GM10248 (cell line): Measurements from ENCODE around the gene STK40.
A peak's percentile ranks its signal among the peaks of the same experiment; 100 is the strongest.

Source experiments
- CTCF ChIA-PET: fragments of 300-600 bp; sonication (Branson Sonifier 250); formaldehyde crosslinking; extraction: SDS; loops from one replicate; lab custom pipeline; 2021; ENCODE audit warnings: antibody characterized with exemption; lab: Yijun Ruan, JAX
- POLR2A ChIA-PET: fragments of 350-650 bp; sonication (Branson Sonifier 250); formaldehyde crosslinking; extraction: SDS; loops from one replicate; lab custom pipeline; 2020; ENCODE audit warnings: antibody characterized with exemption; lab: Yijun Ruan, JAX
- DNase-seq: peaks from one replicate; pipeline ENCODE4 v3.0.0; 2012; ENCODE audit errors: extremely low spot score
- TF ChIP-seq, protein P1 (sequence below): IDR thresholded peaks from 2 replicates; pipeline ENCODE4 v1.5.1; 2012; ENCODE audit warnings: mild to moderate bottlenecking, low read depth; ENCODE audit errors: extremely low read depth, missing control alignments, control extremely low read depth

The STK40 gene

DNA sequence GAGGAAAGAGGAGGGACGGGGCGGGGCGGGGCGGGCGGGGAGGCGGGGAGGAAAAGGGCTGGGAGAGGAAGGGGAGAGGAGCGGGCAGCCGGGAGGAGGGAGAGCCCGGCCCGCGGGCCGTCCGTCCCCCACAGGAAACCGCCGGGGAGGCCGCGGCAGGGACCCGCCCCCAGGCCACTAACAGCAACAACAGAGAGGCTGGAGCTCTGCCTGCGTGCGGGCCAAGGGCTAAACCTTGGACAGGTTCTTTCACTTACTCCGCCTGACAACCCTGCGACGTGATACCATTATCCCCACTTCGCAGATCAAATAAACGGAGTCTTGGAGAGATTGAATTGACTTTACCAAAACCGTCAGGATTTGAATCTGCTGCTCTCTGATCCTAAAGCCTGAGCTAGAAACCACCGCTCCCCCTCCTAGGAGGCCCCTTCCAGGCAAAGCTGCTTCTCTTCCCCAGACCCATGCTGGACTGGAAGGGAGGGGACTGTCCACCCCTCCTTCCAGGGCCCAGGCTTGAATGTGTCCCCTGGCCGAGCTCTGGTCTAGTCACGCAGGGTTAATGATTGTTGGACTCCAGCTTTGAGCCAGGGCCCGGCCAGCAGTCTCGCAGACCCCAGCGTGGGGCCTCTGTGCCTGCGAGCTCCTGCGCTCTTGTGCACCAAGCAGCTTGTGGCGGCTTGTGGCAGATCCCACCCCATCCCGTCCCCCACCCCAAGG is 61.9 kb downstream of the STK40 start, which contains the start of gene EVA1B:
EVA1B (minus strand) TSS at position 10 of the 717 bp plus-strand sequence. CDS start 608 bp downstream, outside the sequence.
- ChIA-PET CTCF (interaction anchor here (0.8 to 2.5 kb wide), 7 partner anchors 17 to 98 kb away, joined by 3 to 11 read pairs (median 5); partner anchors contain the start of gene SH3D21), POLR2A (interaction anchor here (1.0 kb wide), 2 partner anchors 18 to 174 kb away, joined by 3 read pairs; partner anchors contain the start of genes SH3D21 and TRAPPC3)
- TF ChIP-seq, protein P1, sequence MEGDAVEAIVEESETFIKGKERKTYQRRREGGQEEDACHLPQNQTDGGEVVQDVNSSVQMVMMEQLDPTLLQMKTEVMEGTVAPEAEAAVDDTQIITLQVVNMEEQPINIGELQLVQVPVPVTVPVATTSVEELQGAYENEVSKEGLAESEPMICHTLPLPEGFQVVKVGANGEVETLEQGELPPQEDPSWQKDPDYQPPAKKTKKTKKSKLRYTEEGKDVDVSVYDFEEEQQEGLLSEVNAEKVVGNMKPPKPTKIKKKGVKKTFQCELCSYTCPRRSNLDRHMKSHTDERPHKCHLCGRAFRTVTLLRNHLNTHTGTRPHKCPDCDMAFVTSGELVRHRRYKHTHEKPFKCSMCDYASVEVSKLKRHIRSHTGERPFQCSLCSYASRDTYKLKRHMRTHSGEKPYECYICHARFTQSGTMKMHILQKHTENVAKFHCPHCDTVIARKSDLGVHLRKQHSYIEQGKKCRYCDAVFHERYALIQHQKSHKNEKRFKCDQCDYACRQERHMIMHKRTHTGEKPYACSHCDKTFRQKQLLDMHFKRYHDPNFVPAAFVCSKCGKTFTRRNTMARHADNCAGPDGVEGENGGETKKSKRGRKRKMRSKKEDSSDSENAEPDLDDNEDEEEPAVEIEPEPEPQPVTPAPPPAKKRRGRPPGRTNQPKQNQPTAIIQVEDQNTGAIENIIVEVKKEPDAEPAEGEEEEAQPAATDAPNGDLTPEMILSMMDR = no peak
- DNase-seq = peak; percentile 79

DNA sequence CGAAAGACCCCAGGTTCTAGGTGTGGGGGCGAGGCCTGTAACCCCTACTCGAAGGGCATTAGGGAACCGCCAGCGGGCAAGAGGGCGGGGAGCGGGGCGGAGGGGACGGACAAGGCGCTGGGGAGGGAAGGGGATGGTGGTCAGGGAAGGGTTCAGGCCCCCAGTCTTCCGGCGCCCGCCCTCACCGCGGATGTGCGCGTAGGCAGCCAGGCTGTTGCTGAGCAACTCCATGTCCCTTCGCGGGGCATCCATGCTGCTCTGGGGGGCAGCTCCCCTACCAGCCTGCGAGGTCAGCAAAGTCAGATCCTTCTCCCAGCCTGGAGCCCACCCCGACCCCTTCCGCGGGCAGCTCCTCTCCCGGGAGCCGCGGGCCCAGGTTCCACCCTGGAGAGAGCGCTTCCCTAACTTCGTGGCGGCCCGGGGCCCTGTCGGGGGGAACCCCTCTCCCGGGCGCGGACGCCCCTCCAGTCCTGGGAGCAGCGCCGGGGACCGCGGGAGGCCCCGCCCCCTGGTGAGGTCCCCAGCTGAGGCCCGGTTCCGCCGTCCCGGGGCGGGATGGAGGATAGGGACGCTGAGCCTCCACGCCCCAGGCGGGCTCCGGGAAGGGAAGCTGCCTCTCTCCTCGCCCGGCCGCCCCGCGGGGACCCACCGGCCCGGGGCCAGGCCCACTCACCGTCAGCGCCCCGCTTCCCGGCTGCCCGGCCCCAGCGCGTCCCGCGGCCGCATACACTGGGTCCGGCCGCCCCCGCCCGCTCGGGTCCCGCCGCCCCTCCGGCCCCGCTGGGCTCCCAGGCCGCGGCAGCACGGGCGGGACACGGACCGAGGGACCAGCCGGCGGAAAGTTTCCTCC is 62.7 kb downstream of the STK40 start:
- TF ChIP-seq, protein P1 = no peak
- POLR2A ChIA-PET = interaction anchor here (1.0 kb wide), 2 partner anchors 17 to 173 kb away, joined by 3 read pairs; partner anchors contain the start of genes SH3D21 and TRAPPC3
- DNase-seq = peak; percentile 70
- CTCF ChIA-PET = interaction anchor here (0.8 to 2.5 kb wide), 5 partner anchors 12 to 63 kb away, joined by 3 to 11 read pairs (median 5); no protein-coding TSS in a partner anchor

DNA sequence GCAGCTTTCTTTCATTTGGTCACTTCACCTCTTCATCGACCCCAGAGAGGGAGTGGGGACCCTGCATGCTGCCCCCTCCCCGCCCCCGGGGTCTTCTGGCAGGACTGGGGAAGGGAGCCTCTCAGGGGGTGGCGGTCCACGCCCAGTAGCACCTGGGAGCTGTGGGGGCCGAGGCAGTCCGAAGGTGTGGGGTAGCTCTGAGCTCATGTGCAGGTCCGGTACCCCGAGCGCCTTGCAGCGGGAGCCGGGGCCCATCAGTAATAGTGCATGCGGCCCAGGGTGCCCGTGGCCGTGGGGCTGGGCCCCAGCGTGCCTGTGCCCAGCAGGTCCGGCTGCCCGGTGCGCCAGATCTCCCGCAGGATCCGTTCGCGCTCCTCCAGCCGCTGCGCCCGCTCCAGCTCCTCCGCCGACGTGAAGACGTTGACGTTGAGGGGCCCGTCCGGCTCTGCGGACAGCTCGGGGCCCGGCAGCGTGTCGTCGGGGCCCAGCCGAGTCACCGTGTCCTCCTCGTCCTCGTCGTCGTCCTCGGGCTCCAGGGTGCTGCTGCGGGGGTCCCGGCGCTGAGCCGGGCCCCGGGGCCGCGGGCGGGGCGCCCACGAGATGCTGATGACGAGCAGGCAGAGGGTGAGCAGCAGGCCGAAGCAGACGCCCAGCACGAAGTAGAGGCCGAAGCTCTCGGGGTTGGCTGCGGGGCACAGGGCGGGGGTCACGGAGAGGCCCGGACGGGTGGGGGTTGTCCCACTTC is 63.5 kb downstream of the STK40 start:
- POLR2A ChIA-PET = interaction anchor here (1.0 kb wide), 1 partner anchor 16 kb away, joined by 3 read pairs; the partner anchor contains the start of gene SH3D21
- TF ChIP-seq, protein P1 = no peak
- no peak for DNase-seq
- CTCF ChIA-PET = interaction anchor here (1.3 to 2.5 kb wide), 3 partner anchors 11 to 60 kb away, joined by 4 to 10 read pairs (median 5); partner anchors contain the start of gene SH3D21

DNA sequence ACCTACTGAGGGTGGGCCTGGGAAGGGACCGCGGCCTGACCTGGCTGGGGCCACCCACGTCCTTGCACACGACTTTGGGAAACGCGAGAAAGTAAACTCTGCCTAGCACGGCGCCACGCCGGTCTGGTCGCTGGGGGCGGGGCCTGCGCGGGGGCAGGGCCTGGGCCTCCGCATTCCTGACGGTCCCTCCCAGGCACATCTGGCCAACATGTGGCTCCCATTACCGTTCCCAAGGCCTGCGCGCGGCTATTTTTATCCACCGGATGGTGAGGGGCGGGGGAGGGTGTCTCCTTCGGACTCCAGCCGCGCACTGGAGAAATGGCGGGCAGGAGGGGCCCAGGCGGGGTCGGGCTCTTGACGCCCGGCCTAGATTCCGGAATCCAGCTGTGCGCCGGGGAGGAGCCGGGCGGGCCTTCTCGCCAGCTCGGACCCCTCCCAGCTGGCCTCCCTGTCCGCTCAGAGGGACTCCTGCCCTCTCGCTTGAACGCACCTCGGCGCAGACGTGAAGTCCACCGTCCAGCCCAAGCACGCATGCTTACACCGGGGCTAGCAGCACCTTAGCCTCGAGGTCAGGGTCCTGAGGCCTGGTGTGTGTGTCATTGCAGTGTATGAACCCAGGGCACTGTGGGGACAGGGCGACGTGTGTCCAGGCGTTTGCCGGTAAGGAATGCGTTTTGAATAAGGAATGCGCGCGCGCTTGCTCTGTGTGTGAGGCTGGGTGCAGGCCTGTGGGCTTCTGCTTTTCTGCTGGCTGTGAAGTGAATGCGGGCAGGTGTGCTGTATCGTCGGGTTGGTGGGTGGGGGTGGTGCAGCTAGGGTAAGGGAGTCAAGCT is 64.4 kb downstream of the STK40 start:
- DNase-seq = peak; percentile 50
- POLR2A ChIA-PET = interaction anchor here (1.0 kb wide), 2 partner anchors 14 to 15 kb away, joined by 3 read pairs; partner anchors contain the start of gene SH3D21
- CTCF ChIA-PET = interaction anchor here (1.3 to 1.7 kb wide), 2 partner anchors 10 to 15 kb away, joined by 4 to 5 read pairs; partner anchors contain the start of gene SH3D21
- TF ChIP-seq, protein P1 = no peak

DNA sequence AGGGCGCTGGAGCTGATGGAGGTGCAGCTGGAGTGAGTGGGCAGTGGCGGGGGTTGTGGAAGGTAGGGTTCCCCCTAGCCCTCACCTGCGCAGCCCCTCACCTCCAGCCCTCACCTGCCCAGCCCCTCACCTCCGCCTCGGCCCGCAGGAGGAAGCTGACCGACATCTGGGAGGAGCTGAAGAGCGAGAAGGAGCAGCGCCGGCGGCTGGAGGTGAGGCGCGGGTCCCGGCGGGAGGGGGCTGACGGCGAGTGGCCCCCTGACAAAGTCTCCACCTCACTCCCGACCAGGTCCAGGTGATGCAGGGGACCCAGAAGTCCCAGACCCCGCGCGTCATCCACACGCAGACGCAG is 65.0 kb downstream of the STK40 start:
- TF ChIP-seq, protein P1 = no peak
- ChIA-PET CTCF (interaction anchor here (1.3 to 1.7 kb wide), 2 partner anchors 14 to 21 kb away, joined by 3 to 5 read pairs; partner anchors contain the start of gene SH3D21), POLR2A (interaction anchor here (1.0 kb wide), 1 partner anchor 14 kb away, joined by 3 read pairs; no protein-coding TSS in a partner anchor)
- no peak for DNase-seq
